ENCODE measurements around the gene DBH. TPM values are rescaled to one million over a fixed set of nuclear protein-coding genes. Genes with fewer than 3 reads are reported as not detected.
A peak's percentile ranks its signal among the peaks of the same experiment; 100 is the strongest.

Gene DBH
- total RNA-seq, 2 donors from 2014 or later, result not detected

DNA sequence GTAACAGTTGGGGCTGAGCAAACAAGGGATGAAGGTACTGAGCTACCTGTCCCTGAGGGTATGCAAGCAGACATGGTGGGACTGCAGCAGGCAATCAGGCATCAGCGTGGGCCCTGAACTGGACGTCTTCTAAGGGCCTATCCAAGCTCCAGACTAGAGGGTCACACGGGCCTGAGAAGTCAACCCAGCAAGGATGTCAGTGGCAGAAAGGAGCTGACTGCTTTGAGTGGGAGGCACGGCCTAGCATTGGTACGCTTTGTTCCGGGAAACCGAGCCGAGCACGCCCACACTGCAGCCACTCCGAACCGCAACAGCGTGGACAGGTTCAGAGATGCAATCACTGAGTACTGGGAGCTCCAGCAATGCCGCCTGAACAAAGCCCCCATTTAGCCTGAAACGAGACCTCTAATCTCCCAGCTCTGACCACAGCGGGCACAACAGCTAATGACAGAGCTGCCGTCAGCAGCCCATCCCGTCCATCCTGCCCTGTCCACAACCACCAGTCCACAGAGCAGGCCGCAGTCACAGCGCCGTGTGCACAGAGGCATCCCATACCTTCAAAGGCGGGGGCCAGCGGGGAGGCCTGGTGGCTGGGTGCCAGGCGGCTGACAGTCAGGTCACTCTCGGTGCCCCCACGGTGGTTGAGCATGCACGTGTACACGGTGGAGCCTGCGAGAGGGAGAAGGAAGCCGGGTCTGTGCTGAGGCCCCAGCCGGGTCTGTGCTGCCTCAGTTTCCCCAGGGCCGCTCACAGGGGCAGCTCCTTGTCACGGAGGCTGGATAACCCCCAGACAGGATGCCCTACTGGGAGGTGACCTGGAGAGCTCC is 57.8 kb downstream of the DBH start:
- Mint-ChIP-seq H3K4me1 (ENCODE audit: low read depth) (peaks cover 35% of the 10 kb centered on the region), H3K9me3 (no peaks in the 10 kb centered on the region), H3K27me3 (ENCODE audit: low read depth) (no peaks in the 10 kb centered on the region), H3K36me3 (ENCODE audit: insufficient read depth in 2 of 2) (peaks cover 0 to 2% of the 10 kb centered on the region in 2 donors), H3K27ac (no peak overlapping the region), H3K4me3 (no peak overlapping the region)
- no peak for DNase-seq
- no peak for ATAC-seq (replicated peaks in 1 of 2)

- no peaks in the 10 kb centered on the region for H3K9me3 Mint-ChIP-seq
- H3K4me3 Mint-ChIP-seq, result no peak overlapping the region
- peaks cover 0 to 2% of the 10 kb centered on the region in 2 donors for H3K36me3 Mint-ChIP-seq (ENCODE audit: insufficient read depth in 2 of 2)
These were observed 58.5 kb downstream of the DBH start for GRCh38 chr9:133694686-133695085.

GRCh38 chr9:133696071-133696472 is 59.9 kb downstream of the DBH start:
- Mint-ChIP-seq H3K9me3 (no peaks in the 10 kb centered on the region), H3K4me3 (no peak overlapping the region), H3K27me3 (ENCODE audit: low read depth) (no peaks in the 10 kb centered on the region), H3K36me3 (ENCODE audit: insufficient read depth in 2 of 2) (peaks cover 0 to 2% of the 10 kb centered on the region in 2 donors), H3K27ac (no peak overlapping the region), H3K4me1 (ENCODE audit: low read depth) (peaks cover 44% of the 10 kb centered on the region)
- ATAC-seq (replicated peaks in 1 of 2) (no peak), DNase-seq (no peak)

More at GRCh38 chr9:133694686-133695085, 58.5 kb downstream of the DBH start:
- H3K27me3 Mint-ChIP-seq (ENCODE audit: low read depth), result no peaks in the 10 kb centered on the region
- ATAC-seq (replicated peaks in 1 of 2), result no peak
- DNase-seq, result no peak
- H3K4me1 Mint-ChIP-seq (ENCODE audit: low read depth), result peaks cover 36% of the 10 kb centered on the region
- no peak overlapping the region for H3K27ac Mint-ChIP-seq

DNA sequence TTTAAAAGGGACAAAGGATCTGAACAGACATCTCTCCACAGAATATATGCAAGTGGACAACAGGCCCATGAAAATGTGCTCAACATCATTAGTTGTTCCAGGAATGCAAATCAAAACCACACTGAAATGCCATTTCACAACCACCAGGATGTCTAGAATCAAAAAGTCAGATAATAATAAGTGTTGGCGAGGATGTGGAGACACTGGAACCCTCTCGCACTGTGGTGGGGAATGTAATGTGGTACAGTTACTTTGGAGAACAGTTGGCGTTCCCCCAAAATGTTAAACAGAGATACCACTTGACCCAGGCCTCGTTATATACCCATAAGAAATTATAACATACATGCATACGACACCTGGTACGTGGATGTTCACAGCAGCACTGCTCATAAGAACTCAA is 63.4 kb downstream of the DBH start:
- no peaks in the 10 kb centered on the region for H3K9me3 Mint-ChIP-seq
- ATAC-seq (replicated peaks in 1 of 2) (no peak), DNase-seq (no peak)
- no peak overlapping the region for H3K27ac Mint-ChIP-seq
- peaks cover 0 to 2% of the 10 kb centered on the region in 2 donors for H3K36me3 Mint-ChIP-seq (ENCODE audit: insufficient read depth in 2 of 2)
- H3K4me1 Mint-ChIP-seq (ENCODE audit: low read depth), result peaks cover 38% of the 10 kb centered on the region
- H3K4me3 Mint-ChIP-seq, result no peak overlapping the region
- no peaks in the 10 kb centered on the region for H3K27me3 Mint-ChIP-seq (ENCODE audit: low read depth)

GRCh38 chr9:133700819-133701320 is 64.7 kb downstream of the DBH start:
- Mint-ChIP-seq H3K27me3 (ENCODE audit: low read depth) (no peaks in the 10 kb centered on the region), H3K9me3 (no peaks in the 10 kb centered on the region), H3K27ac (no peak overlapping the region), H3K4me3 (peak overlapping the region; percentile 89 to 90), H3K4me1 (ENCODE audit: low read depth) (peaks cover 38% of the 10 kb centered on the region), H3K36me3 (ENCODE audit: insufficient read depth in 2 of 2) (peaks cover 0 to 2% of the 10 kb centered on the region in 2 donors)
- DNase-seq (no peak), ATAC-seq (replicated peaks in 1 of 2) (peak; percentile 28 to 29)

- Mint-ChIP-seq H3K36me3 (ENCODE audit: insufficient read depth in 2 of 2) (peaks cover 0 to 2% of the 10 kb centered on the region in 2 donors), H3K27ac (peak overlapping the region; percentile 78), H3K4me3 (peak overlapping the region; percentile 89 to 90), H3K27me3 (ENCODE audit: low read depth) (no peaks in the 10 kb centered on the region), H3K9me3 (no peaks in the 10 kb centered on the region), H3K4me1 (ENCODE audit: low read depth) (peaks cover 43% of the 10 kb centered on the region)
- ATAC-seq (replicated peaks in 1 of 2) (peak; percentile 54 to 55), DNase-seq (peak; percentile 46 to 58)
These were observed 65.3 kb downstream of the DBH start for GRCh38 chr9:133701321-133701980.

GRCh38 chr9:133701981-133702797 is 66.0 kb downstream of the DBH start:
- Mint-ChIP-seq H3K36me3 (ENCODE audit: insufficient read depth in 2 of 2) (peaks cover 0 to 2% of the 10 kb centered on the region in 2 donors), H3K4me3 (peak overlapping the region; percentile 89 to 90), H3K9me3 (no peaks in the 10 kb centered on the region), H3K4me1 (ENCODE audit: low read depth) (peaks cover 51% of the 10 kb centered on the region), H3K27ac (peak overlapping the region; percentile 79), H3K27me3 (ENCODE audit: low read depth) (no peaks in the 10 kb centered on the region)
- DNase-seq (peak; percentile 73 to 76), ATAC-seq (replicated peaks in 1 of 2) (peak; percentile 88 to 90)

GRCh38 chr9:133702798-133703590 is 66.8 kb downstream of the DBH start:
- Mint-ChIP-seq H3K36me3 (ENCODE audit: insufficient read depth in 2 of 2) (peaks cover 0 to 2% of the 10 kb centered on the region in 2 donors), H3K27ac (peak overlapping the region; percentile 79), H3K9me3 (no peaks in the 10 kb centered on the region), H3K27me3 (ENCODE audit: low read depth) (no peaks in the 10 kb centered on the region), H3K4me3 (peak overlapping the region; percentile 89 to 90), H3K4me1 (ENCODE audit: low read depth) (peaks cover 49% of the 10 kb centered on the region)
- DNase-seq (peak; percentile 25 to 33), ATAC-seq (replicated peaks in 1 of 2) (peak; percentile 26 to 30)

- H3K4me3 Mint-ChIP-seq, result peak overlapping the region in 1 of 2 donors; percentile 89
- DNase-seq (no peak), ATAC-seq (replicated peaks in 1 of 2) (no peak)
- no peaks in the 10 kb centered on the region for H3K9me3 Mint-ChIP-seq
- peaks cover 45% of the 10 kb centered on the region for H3K4me1 Mint-ChIP-seq (ENCODE audit: low read depth)
- no peaks in the 10 kb centered on the region for H3K27me3 Mint-ChIP-seq (ENCODE audit: low read depth)
- no peak overlapping the region for H3K27ac Mint-ChIP-seq
- H3K36me3 Mint-ChIP-seq (ENCODE audit: insufficient read depth in 2 of 2), result no peaks in the 10 kb centered on the region
These were observed 67.6 kb downstream of the DBH start for GRCh38 chr9:133703591-133704399.

DNA sequence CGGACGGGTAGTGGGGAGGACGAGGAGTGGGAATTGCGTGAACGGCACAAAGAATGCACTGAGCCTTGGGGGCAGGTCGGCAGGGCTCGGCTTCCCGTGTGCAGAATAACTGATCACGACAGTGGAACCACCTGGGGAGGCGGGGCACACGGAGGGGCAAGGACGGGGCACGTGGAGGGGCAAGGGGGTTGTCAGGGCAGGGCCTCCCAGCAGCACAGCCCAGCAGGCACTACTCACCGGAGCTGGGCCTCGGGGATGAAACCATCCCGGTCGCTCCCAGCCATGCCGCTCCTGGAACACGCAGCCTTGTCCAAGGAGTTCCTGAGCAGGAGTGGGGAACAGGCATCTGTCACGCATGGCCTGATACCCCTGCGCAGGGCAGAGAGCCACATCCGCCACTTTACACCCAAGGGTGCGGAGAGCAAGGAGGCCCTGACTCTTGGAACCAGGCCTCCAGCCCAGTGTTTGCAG is 68.6 kb downstream of the DBH start:
- Mint-ChIP-seq H3K4me1 (ENCODE audit: low read depth) (peaks cover 52% of the 10 kb centered on the region), H3K27ac (no peak overlapping the region), H3K27me3 (ENCODE audit: low read depth) (no peaks in the 10 kb centered on the region), H3K9me3 (no peaks in the 10 kb centered on the region), H3K4me3 (no peak overlapping the region), H3K36me3 (ENCODE audit: insufficient read depth in 2 of 2) (no peaks in the 10 kb centered on the region)
- DNase-seq (no peak), ATAC-seq (replicated peaks in 1 of 2) (no peak)

- Mint-ChIP-seq H3K27ac (no peak overlapping the region), H3K27me3 (ENCODE audit: low read depth) (no peaks in the 10 kb centered on the region), H3K4me3 (no peak overlapping the region), H3K4me1 (ENCODE audit: low read depth) (peaks cover 48% of the 10 kb centered on the region), H3K36me3 (ENCODE audit: insufficient read depth in 2 of 2) (no peaks in the 10 kb centered on the region), H3K9me3 (no peaks in the 10 kb centered on the region)
- ATAC-seq (replicated peaks in 1 of 2) (no peak), DNase-seq (no peak)
These were observed 69.4 kb downstream of the DBH start for GRCh38 chr9:133705576-133705975.

Measured in activated T-cell treated with anti-CD3 and anti-CD28 coated beads, Interleukin-2, amount 50 U/mL, for 72 hours (primary cell).